GM19468 (cell line): ENCODE results near the gene CENPE.
"Not testable (repeated sequence)": the region's sequence is repeated elsewhere in the genome, so short reads cannot be mapped to it uniquely, and the experiment has no call there.

Source experiments
- ATAC-seq: cut with Tn5 transposase; IDR thresholded peaks from one replicate; pipeline ENCODE4 v1.9.1; 2021; ENCODE audit warnings: mild to moderate bottlenecking, moderate library complexity, moderate number of reproducible peaks; ENCODE audit not compliant: unreplicated experiment; ENCODE audit errors: extremely low read depth

Gene CENPE

GRCh38 chr4:103198111-103198765 lies at the start of gene CENPE:
TSS of gene CENPE (minus strand) at chr4:103198343. CDS start at chr4:103198319, 24 bp downstream.
- ATAC-seq, result peak; percentile 86

GRCh38 chr4:103244251-103244650 lies 46.1 kb upstream of the CENPE start:
- no peak for ATAC-seq

- not testable (repeated sequence) for ATAC-seq
Observed at GRCh38 chr4:103230938-103231337, 32.8 kb upstream of the CENPE start.

- not testable (repeated sequence) for ATAC-seq
Observed at GRCh38 chr4:103223556-103223955, 25.4 kb upstream of the CENPE start.

DNA sequence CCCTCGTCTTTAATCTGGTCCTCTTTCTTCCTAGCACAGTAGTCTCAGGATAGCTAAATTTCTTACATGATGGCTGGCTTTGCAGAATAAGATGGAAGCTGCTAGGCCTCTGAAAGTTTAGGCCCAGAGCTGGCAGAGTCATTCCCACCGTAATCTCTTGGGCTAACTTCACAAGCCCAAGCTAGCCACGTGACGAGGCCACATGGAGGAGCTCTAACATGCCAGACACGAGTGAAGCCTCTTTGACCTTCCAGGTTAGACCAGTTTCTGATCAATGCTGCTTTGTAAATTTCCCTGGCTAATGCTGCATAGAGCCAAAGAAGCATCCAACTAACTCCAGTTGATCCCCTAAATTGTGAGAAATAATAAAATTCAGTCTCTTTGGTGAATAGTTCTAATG lies 9.5 kb upstream of the CENPE start:
- no peak for ATAC-seq

- no peak for ATAC-seq
Observed at GRCh38 chr4:103204111-103204510, 6.0 kb upstream of the CENPE start.

GRCh38 chr4:103201724-103202123 lies 3.6 kb upstream of the CENPE start:
- no peak for ATAC-seq

DNA sequence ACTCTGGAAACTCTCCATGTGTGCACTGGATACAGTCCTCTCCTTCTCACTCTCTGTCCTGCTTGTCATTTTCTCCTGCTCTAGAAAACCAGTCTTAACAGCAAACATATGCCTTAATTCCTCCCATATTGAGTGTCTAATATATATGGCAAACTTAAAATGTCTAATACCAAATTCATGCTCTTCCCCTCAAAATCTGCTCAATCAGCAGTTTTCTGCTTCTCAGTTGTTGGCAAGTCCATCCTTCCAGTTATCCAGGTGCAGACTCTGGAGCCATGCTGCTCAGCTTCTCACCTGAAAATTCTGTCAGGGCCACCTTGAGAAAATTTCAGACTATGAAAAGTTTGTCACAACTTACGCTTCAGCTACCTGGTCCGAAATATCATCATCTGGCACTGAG lies 3.1 kb upstream of the CENPE start:
- ATAC-seq, result no peak

GRCh38 chr4:103199009-103199408 lies 866 bp upstream of the CENPE start:
- no peak for ATAC-seq

DNA sequence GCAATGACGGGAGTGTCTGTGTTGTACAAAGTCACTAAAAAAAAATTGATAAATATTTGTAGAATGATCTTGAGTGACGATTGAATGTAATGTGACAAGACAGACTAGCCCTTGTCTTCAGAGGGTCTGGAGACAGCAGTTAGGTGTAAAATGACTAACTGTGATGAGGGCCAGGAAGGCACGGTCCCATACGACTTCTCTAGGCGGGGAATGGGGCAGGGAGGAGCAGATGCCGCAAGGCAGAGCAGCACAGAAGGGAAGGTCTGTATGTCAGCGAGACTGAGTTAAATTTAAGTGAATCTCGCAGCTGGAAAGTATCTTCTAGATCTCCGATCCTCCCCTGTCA lies 405 bp downstream of the CENPE start:
- ATAC-seq, result peak; percentile 15

DNA sequence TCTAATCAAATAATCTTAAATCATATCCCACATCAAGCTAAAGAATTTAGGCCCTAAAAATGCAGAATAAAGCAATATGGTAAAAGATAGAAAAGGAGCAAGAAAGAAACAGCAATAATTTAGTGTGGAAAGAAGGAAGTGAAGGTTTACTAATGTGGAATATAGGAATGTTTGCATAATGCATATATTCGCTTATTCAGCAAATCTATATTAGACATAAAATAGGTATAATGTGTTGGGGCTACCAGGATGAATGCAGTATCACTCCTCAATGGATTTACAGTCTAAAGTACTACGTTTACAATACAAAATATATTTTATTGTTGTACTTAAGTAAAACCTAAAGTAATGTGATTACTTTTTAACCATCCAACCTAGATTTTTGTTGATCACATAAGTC lies 4.7 kb downstream of the CENPE start:
- no peak for ATAC-seq

DNA sequence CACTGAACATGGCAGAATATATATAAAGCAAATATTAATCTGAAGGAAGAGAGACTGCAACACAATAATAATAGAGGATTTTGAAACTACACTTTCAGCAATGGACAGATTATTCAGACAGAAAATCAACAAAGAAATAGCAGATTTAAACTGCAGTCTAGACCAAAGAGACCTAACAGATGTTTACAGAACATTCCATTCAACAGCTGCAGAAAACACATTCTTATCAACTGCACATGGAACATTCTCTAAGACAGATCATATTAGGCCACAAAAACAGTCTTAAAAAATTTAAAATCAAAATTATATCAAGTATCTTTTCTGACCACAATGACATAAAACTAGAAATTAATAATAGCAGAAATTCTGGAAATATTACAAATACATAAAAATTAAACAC lies 27.1 kb downstream of the CENPE start:
- no peak for ATAC-seq

DNA sequence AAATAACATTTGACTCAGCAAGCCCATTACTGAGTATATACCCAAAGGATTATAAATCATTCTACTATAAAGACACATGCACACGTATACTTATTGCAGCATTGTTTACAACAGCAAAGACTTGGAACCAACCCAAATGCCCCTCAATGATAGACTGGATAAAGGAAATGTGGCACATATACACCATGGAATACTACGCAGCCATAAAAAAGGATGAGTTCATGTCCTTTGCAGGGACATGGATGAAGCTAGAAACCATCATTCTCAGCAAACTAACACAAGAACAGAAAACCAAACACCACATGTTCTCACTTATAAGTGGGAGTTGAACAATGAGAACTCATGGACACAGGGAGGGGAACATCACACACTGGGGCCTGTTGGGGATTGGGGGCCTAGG lies 28.4 kb downstream of the CENPE start:
- not testable (repeated sequence) for ATAC-seq

DNA sequence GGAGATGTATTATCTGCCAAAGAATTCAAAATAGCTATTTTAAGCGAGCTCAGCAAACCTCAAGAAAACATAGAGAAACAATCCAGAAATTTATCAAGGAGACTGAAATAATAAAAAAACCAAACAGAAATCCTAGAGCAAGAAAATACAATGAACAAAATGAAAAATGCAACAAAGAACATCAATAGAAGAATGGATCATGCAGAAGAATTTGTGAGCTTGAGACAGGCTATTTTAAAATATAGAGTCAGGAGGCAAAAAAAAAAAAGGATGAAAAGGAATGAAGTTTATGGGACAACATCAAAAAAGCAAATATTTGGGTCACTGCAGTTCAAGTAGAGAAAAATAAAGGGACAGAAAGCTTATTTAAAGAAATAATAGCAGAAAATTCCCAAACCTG lies 29.1 kb downstream of the CENPE start:
- no peak for ATAC-seq

GRCh38 chr4:103162176-103162575 lies 36.0 kb downstream of the CENPE start:
- ATAC-seq, result no peak

GRCh38 chr4:103158760-103159159 lies 39.4 kb downstream of the CENPE start:
- no peak for ATAC-seq

DNA sequence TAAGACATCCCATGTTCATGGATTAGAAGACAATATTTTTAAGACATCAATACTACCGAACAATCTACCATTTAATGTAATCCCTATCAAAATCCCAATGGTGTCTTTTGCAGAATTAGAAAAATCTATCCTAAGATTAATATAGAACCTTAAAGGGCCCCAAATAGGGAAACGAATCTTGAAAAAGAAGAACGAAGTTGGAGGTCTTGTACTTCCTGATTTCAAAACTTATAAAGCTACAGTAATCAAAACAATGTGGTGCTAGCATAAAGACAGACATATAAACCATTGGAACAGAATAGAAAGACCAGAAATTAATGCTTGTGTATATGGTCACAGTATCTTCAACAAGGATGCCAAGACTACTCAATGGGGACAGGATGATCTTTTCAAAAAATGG lies 42.0 kb downstream of the CENPE start:
- ATAC-seq, result no peak

DNA sequence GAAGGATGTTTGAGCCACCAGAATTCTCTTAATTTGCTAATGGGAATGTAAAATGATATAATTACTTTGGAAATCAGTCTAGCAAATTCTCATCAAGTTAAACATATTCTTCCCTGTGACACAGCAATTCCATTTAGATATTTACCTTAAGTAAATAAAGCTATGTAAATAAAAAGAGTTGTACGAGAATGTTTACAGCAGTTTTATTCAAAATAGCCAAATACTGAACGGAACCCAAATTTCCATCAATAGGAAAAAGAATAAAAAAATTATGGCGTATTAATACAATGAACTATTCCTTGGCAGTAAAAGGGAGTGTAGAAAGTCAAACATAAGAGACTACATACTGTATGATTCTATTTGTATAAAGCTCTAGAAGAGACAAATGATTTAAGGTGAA lies 45.8 kb downstream of the CENPE start:
- no peak for ATAC-seq

- ATAC-seq, result no peak
Observed at GRCh38 chr4:103150677-103151076, 47.5 kb downstream of the CENPE start.

DNA sequence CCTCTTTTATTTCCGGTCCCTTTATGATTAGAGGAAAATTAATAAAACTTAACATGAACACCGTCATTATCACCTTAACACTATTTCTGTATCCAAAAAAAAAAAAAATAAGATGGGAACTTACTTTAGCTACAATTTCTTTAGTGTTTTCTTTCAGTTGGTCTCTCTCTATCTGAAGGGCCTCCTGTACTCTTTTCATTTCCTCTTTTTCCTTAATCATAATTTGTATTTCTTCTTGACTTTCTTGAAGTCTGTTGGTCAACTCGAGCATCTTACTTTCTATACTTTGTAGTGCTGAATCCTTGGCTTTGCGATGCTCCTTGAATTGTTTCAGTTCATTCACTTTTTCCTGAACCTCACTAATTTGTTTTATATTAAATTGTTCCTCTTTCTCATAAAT lies 53.2 kb downstream of the CENPE start:
- no peak for ATAC-seq

DNA sequence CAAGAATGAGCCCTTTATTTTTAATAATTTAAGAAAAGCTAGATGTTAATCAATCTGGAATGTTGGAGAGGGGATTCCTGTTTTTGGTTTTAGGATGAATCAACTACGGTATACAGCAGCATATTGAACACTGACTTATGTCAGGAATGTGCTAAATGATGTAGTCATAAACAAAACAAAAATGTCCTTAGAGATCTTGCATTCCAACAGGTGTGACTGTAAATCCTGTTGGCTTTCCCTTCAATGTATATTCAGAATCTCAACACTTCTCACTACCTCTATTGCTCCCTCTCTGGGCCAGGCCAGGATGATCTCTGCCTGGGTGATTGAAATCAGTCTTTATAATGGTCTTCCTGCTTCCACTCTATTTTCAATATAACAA lies 60.7 kb downstream of the CENPE start:
- ATAC-seq, result no peak

DNA sequence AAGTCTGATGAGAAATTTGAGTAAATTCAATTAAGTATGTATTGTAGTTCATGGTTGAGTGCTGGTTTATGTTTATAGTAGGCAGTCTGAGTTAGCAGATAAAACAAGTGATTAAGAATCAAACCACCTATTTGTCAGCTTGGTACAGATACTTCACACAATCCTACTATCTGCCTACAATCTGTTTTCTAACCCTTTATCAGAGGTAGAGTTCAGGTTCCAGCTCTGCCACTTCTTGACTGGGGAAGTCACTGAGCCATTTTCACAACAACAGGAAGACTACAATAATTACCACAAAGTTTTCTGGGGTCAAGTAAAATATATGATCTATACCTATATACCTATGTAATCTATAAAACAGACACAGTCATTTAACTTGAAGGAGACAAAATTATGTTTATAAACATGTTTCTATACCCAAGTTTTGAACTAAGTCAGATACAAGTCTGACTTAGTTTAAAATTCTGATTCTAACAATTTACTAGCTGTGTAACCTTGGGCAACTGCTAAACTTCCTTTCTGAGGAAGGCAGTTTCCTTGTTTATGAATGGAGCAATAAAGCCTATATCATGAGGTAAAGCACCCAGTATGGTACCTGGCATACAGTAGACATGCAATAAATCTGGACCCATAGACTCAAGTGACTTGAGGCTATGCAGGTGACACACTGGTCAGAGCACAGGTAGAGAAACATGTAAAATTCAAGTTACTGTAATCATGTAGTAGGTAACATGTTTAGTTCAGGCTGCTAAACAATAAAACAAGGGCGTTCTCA lies 61.3 kb downstream of the CENPE start:
- ATAC-seq, result no peak
